Endothelial cell of umbilical vein (primary cell): ENCODE results near the gene SLC5A10.

Source experiments
- EZH2 ChIP-seq: IDR thresholded peaks from 2 replicates; pipeline ENCODE4 v1.6.1; 2012; ENCODE audit warnings: borderline replicate concordance, low read depth, mild to moderate bottlenecking, moderate library complexity, low read length, inconsistent platforms; ENCODE audit not compliant: severe bottlenecking
- FOS ChIP-seq: IDR thresholded peaks from 2 replicates; pipeline ENCODE4 v1.6.1; 2011; ENCODE audit warnings: mild to moderate bottlenecking, low read length, moderate library complexity, borderline replicate concordance; ENCODE audit not compliant: insufficient read depth
- MYC ChIP-seq: IDR thresholded peaks from one replicate; pipeline ENCODE4 v1.6.1; 2011; ENCODE audit warnings: mild to moderate bottlenecking, low read depth, low read length
- POLR2A ChIP-seq: IDR thresholded peaks from 2 replicates; pipeline ENCODE4 v1.6.1; 2012; ENCODE audit warnings: low read depth, mild to moderate bottlenecking, control low read depth, low read length
- POLR2AphosphoS5 ChIP-seq: IDR thresholded peaks from 2 replicates; pipeline ENCODE4 v1.6.1; 2012; ENCODE audit warnings: low read depth, mild to moderate bottlenecking, control low read depth, low read length, moderate library complexity; ENCODE audit not compliant: insufficient read depth
- TF ChIP-seq, protein P1 (sequence below), 2 donors: IDR thresholded peaks; 1 replicate in 1 of 2; 2 replicates in 1 of 2; pipeline ENCODE4 v1.5.1; 2011; ENCODE audit warnings: low read length in 2 of 2, mild to moderate bottlenecking in 2 of 2, moderate library complexity in 2 of 2, control low read depth in 1 of 2, inconsistent platforms in 1 of 2, low read depth in 1 of 2; ENCODE audit not compliant: insufficient read depth in 1 of 2; ENCODE audit errors: extremely low read depth in 1 of 2
- TF ChIP-seq, protein P2 (sequence below): IDR thresholded peaks from 2 replicates; pipeline ENCODE4 v1.6.1; 2011; ENCODE audit not compliant: insufficient read depth, insufficient read length

DNA sequence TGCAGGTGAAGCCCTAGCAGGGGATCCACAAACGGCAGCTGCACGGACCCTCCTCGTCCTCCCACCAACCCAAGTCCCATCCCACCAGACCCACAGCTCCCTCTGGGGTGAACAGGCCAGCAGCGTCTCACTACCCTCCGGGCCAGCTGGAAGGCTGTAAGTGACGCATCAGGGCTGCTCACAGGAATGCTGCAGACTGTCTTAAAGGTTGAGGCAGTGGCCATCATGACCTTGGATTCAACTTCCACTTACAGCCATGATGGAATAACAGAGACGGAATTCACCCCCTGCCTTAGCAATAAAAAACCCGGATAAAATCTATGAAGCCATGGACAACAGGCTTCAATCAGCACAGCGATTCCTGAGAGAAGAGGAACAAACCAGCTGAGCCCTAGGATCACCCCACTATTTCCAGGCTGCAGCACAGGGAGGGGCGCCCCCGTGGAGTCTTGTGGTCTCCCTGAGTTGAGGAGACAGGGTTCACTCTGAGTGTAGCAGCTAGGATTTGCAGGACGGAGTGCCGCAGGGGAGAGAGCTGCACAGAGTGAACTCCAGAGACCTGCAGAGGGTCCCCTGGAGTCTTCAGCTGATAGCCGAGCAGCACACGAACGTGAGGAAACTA lies 42.1 kb downstream of the SLC5A10 start:
- TF ChIP-seq, protein P1, sequence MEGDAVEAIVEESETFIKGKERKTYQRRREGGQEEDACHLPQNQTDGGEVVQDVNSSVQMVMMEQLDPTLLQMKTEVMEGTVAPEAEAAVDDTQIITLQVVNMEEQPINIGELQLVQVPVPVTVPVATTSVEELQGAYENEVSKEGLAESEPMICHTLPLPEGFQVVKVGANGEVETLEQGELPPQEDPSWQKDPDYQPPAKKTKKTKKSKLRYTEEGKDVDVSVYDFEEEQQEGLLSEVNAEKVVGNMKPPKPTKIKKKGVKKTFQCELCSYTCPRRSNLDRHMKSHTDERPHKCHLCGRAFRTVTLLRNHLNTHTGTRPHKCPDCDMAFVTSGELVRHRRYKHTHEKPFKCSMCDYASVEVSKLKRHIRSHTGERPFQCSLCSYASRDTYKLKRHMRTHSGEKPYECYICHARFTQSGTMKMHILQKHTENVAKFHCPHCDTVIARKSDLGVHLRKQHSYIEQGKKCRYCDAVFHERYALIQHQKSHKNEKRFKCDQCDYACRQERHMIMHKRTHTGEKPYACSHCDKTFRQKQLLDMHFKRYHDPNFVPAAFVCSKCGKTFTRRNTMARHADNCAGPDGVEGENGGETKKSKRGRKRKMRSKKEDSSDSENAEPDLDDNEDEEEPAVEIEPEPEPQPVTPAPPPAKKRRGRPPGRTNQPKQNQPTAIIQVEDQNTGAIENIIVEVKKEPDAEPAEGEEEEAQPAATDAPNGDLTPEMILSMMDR (IDR thresholded peaks at IDR 0.05; ENCODE audit: extremely low read depth in 1 of 2, insufficient read depth in 1 of 2, low read depth in 1 of 2, low read length in 2 of 2), result no peak
- TF ChIP-seq EZH2 (no peak), POLR2A (no peak), POLR2AphosphoS5 (no peak), MYC (no peak), FOS (no peak)
- TF ChIP-seq, protein P2, sequence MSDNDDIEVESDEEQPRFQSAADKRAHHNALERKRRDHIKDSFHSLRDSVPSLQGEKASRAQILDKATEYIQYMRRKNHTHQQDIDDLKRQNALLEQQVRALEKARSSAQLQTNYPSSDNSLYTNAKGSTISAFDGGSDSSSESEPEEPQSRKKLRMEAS, result no peak
